HepG2 (cell line): ENCODE results near the gene DERL2. TPM values are rescaled to one million over a fixed set of nuclear protein-coding genes. Genes with fewer than 3 reads are reported as not detected.

Experiments used
- BHLHE40 ChIP-seq: IDR thresholded peaks from 2 replicates; pipeline ENCODE4 v1.6.1; 2011; ENCODE audit warnings: low read length, improper control_type of control experiment
- EHMT2 ChIP-seq: fragments of 200-600 bp; sonication (generic); IDR thresholded peaks from 2 replicates; pipeline ENCODE4 v1.7.0; 2017; ENCODE audit warnings: antibody characterized with exemption, low read depth, low read length, borderline replicate concordance
- HHEX ChIP-seq: IDR thresholded peaks from 2 replicates; pipeline ENCODE4 v1.6.1; 2016; ENCODE audit warnings: control low read depth
- HOXD1 ChIP-seq: sonication (generic); formaldehyde crosslinking; IDR thresholded peaks from 2 replicates; pipeline ENCODE4 v1.5.0; 2020; ENCODE audit warnings: missing genetic modification reagents
- IRX3 ChIP-seq: sonication (generic); formaldehyde crosslinking; IDR thresholded peaks from 2 replicates; pipeline ENCODE4 v1.8.1; 2023; ENCODE audit warnings: mild to moderate bottlenecking, low read depth, missing genetic modification reagents, borderline replicate concordance
- NBN ChIP-seq: fragments of 450-650 bp; conservative IDR thresholded peaks from 2 replicates; pipeline ENCODE4 v1.6.1; 2017
- NR2F2 ChIP-seq: IDR thresholded peaks from 2 replicates; pipeline ENCODE4 v1.6.1; 2012; ENCODE audit warnings: low read depth, inconsistent platforms, borderline replicate concordance
- ZNF160 ChIP-seq: sonication (generic); formaldehyde crosslinking; IDR thresholded peaks from 2 replicates; pipeline ENCODE4 v1.8.0; 2022; ENCODE audit warnings: mild to moderate bottlenecking, inconsistent platforms, missing genetic modification reagents
- ZNF616 ChIP-seq: sonication (generic); formaldehyde crosslinking; IDR thresholded peaks from 2 replicates; pipeline ENCODE4 v1.5.0; 2020; ENCODE audit warnings: low read depth, mild to moderate bottlenecking, missing genetic modification reagents
- polyA plus RNA-seq, 8 experiments: library from polyadenylated mRNA; depleted of rRNA in 3 of 8; stranded (reverse) in 7 of 8; unstranded in 1 of 8; fragments of >200 nt; fragmentation: Illumina TruSeq in 4 of 8; extraction: Trizol in 4 of 8; gene quantifications; 2 replicates each; pipeline versions ENCODE4 v1.2.1 to v1.2.3, GENCODE V29; 2011 to 2016; ENCODE audit warnings: low read depth in 4 of 8, missing spikeins in 1 of 8, mixed read lengths in 1 of 8; ENCODE audit not compliant: insufficient read depth in 1 of 8
- total RNA-seq, 5 experiments: library from RNA; depleted of rRNA; stranded (reverse); fragments of >200 nt; fragmentation: Illumina TruSeq; extraction: Trizol; gene quantifications; 2 replicates each; pipeline ENCODE4 v1.2.3, GENCODE V29; 2016; ENCODE audit warnings: low read depth in 1 of 5
- TF ChIP-seq, protein P1 (sequence below): sonication (generic); formaldehyde crosslinking; IDR thresholded peaks from 2 replicates; pipeline ENCODE4 v1.5.0; 2020; ENCODE audit warnings: mild to moderate bottlenecking, missing genetic modification reagents, moderate library complexity
- TF ChIP-seq, protein P2 (sequence below): sonication (generic); formaldehyde crosslinking; IDR thresholded peaks from 2 replicates; pipeline ENCODE4 v1.5.0; 2020; ENCODE audit warnings: missing genetic modification reagents, mild to moderate bottlenecking, borderline replicate concordance
- TF ChIP-seq, protein P3 (sequence below): sonication (generic); formaldehyde crosslinking; IDR thresholded peaks from 2 replicates; pipeline ENCODE4 v1.4.0; 2020; ENCODE audit warnings: mild to moderate bottlenecking, missing genetic modification reagents
- TF ChIP-seq, protein P4 (sequence below): sonication (generic); formaldehyde crosslinking; IDR thresholded peaks from 2 replicates; pipeline ENCODE4 v1.5.0; 2020; ENCODE audit warnings: missing genetic modification reagents
- TF ChIP-seq, protein P5 (sequence below): sonication (generic); formaldehyde crosslinking; IDR thresholded peaks from 2 replicates; pipeline ENCODE4 v1.9.0; 2021; ENCODE audit warnings: missing genetic modification reagents, borderline replicate concordance

DERL2 gene
- total and polyA plus RNA-seq, 2 of the 13 experiments (the other 11 are each of a cell fraction or from before 2014, with no cell fraction given): 59.3 to 65.2 TPM

DNA sequence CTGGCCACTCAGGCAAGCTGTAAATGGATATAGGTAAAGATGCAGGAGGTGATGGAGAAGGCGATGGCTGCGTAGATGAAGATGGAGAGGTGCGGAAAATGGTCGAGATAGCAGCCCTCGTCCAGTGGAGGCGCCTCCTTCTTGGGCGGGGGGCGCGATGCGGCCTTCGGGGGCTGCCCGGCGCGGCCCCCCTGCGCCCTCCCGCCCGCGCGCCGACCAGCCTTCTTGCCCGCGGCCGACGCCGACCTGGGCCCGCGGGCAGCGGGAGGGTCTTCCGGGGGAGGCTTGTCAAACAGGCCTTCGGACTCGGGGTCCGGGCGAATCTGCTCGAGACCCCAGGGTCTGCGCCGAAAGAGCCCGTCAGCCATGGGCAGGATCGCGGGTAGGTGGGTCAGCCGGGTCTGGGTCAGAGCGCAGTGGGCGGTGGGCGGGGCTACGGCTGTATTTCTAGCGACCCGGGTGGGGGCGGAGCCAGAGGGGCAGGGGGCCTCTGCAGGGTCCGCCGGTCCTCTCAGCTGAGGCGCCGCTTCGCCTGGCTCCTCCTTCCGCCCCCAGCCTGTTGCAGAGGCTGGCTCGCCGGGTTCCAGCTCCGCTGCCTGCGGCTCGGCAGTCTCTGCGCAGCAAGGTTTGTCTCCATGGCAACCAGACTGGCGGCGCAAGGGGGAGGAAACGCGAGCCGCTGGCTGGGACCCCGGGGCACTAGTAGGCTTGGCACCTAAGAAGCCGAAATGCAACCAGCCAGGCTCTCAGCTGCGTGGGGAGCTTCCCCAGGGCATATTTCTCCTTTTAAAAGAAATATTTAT is 14.8 kb upstream of the DERL2 start (continued):
- TF ChIP-seq, protein P1, sequence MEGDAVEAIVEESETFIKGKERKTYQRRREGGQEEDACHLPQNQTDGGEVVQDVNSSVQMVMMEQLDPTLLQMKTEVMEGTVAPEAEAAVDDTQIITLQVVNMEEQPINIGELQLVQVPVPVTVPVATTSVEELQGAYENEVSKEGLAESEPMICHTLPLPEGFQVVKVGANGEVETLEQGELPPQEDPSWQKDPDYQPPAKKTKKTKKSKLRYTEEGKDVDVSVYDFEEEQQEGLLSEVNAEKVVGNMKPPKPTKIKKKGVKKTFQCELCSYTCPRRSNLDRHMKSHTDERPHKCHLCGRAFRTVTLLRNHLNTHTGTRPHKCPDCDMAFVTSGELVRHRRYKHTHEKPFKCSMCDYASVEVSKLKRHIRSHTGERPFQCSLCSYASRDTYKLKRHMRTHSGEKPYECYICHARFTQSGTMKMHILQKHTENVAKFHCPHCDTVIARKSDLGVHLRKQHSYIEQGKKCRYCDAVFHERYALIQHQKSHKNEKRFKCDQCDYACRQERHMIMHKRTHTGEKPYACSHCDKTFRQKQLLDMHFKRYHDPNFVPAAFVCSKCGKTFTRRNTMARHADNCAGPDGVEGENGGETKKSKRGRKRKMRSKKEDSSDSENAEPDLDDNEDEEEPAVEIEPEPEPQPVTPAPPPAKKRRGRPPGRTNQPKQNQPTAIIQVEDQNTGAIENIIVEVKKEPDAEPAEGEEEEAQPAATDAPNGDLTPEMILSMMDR (CRISPR knock-in tag): no peak
- TF ChIP-seq, protein P2, sequence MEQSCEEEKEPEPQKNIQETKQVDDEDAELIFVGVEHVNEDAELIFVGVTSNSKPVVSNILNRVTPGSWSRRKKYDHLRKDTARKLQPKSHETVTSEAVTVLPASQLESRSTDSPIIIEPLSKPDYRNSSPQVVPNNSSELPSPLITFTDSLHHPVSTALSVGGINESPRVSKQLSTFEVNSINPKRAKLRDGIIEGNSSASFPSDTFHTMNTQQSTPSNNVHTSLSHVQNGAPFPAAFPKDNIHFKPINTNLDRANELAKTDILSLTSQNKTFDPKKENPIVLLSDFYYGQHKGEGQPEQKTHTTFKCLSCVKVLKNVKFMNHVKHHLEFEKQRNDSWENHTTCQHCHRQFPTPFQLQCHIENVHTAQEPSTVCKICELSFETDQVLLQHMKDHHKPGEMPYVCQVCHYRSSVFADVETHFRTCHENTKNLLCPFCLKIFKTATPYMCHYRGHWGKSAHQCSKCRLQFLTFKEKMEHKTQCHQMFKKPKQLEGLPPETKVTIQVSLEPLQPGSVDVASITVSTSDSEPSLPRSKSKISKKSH (CRISPR knock-in tag): peak; percentile 37; the same call in 1 of the 2 replicates
- TF ChIP-seq, protein P3, sequence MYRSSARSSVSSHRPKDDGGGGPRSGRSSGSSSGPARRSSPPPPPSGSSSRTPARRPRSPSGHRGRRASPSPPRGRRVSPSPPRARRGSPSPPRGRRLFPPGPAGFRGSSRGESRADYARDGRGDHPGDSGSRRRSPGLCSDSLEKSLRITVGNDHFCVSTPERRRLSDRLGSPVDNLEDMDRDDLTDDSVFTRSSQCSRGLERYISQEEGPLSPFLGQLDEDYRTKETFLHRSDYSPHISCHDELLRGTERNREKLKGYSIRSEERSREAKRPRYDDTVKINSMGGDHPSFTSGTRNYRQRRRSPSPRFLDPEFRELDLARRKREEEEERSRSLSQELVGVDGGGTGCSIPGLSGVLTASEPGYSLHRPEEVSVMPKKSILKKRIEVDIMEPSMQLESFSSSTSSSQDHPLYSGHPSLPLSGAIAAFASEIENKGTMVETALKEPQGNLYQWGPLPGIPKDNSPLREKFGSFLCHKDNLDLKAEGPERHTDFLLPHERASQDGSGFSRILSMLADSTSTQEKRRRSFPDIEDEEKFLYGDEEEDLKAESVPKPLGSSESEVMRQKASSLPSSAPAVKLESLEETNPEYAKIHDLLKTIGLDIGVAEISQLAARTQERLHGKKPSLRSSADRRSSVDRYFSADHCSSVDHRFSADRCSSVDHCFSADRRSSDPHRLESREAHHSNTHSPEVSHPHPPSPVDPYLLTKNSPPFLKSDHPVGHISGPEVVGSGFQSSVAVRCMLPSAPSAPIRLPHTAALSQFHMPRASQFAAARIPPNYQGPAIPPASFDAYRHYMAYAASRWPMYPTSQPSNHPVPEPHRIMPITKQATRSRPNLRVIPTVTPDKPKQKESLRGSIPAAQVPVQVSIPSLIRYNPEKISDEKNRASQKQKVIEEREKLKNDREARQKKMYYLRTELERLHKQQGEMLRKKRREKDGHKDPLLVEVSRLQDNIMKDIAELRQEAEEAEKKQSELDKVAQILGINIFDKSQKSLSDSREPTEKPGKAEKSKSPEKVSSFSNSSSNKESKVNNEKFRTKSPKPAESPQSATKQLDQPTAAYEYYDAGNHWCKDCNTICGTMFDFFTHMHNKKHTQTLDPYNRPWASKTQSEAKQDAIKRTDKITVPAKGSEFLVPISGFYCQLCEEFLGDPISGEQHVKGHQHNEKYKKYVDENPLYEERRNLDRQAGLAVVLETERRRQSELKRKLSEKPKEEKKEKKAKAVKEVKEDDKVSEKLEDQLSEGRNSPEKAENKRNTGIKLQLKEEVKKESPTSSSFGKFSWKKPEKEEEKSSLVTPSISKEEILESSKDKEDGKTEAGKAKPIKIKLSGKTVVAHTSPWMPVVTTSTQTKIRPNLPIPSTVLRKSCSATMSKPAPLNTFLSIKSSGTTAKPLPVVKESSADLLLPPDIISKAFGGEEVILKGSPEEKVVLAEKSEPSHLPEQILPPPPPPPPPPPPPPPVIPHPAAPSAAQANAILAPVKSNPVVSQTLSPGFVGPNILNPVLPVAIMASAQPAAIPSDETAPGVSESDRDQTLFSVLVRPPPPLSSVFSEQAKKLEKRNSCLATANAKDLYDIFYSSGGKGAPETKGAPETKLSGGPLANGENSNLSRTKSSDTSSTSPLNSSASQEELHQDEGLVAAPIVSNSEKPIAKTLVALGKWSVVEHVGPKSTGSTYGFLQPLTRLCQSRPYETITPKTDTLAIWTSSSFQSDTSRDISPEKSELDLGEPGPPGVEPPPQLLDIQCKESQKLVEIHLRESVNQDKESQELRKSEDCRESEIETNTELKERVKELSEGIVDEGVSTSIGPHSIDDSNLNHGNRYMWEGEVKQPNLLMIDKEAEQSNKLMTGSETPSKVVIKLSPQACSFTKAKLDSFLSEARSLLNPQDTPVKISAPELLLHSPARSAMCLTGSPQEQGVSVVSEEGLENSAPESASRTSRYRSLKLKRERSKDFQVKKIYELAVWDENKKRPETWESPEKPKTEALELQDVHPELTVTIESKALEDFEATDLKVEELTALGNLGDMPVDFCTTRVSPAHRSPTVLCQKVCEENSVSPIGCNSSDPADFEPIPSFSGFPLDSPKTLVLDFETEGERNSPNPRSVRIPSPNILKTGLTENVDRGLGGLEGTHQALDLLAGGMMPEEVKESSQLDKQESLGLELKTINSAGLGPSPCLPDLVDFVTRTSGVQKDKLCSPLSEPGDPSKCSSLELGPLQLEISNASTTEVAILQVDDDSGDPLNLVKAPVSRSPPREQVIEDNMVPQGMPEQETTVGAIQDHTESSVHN: no peak
- TF ChIP-seq, protein P4, sequence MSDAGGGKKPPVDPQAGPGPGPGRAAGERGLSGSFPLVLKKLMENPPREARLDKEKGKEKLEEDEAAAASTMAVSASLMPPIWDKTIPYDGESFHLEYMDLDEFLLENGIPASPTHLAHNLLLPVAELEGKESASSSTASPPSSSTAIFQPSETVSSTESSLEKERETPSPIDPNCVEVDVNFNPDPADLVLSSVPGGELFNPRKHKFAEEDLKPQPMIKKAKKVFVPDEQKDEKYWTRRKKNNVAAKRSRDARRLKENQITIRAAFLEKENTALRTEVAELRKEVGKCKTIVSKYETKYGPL (CRISPR knock-in tag): no peak
- TF ChIP-seq HOXD1 (CRISPR knock-in tag) (no peak), IRX3 (CRISPR knock-in tag) (no peak), ZNF616 (CRISPR knock-in tag) (no peak), BHLHE40 (no peak), EHMT2 (no peak), NR2F2 (no peak), HHEX (no peak), NBN (no peak), ZNF160 (CRISPR knock-in tag) (no peak)
- TF ChIP-seq, protein P5, sequence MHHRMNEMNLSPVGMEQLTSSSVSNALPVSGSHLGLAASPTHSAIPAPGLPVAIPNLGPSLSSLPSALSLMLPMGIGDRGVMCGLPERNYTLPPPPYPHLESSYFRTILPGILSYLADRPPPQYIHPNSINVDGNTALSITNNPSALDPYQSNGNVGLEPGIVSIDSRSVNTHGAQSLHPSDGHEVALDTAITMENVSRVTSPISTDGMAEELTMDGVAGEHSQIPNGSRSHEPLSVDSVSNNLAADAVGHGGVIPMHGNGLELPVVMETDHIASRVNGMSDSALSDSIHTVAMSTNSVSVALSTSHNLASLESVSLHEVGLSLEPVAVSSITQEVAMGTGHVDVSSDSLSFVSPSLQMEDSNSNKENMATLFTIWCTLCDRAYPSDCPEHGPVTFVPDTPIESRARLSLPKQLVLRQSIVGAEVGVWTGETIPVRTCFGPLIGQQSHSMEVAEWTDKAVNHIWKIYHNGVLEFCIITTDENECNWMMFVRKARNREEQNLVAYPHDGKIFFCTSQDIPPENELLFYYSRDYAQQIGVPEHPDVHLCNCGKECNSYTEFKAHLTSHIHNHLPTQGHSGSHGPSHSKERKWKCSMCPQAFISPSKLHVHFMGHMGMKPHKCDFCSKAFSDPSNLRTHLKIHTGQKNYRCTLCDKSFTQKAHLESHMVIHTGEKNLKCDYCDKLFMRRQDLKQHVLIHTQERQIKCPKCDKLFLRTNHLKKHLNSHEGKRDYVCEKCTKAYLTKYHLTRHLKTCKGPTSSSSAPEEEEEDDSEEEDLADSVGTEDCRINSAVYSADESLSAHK (CRISPR knock-in tag): no peak
